Subcutaneous abdominal adipose tissue (tissue), 5 donors: ENCODE data around the gene FBN2.

Experiments used
- H3K27ac ChIP-seq: one replicate; pipeline ENCODE4 v1.7.0; 2013; ENCODE audit warnings: low read depth, mild to moderate bottlenecking, inconsistent platforms, low read length, moderate library complexity
- H3K27me3 ChIP-seq, 5 donors: one replicate each; pipeline ENCODE4 v1.7.0; 2013; ENCODE audit warnings: low read length in 5 of 5, inconsistent platforms in 1 of 5; ENCODE audit not compliant: control insufficient read depth in 5 of 5, insufficient read depth in 4 of 5
- H3K36me3 ChIP-seq, 5 donors: one replicate each; pipeline ENCODE4 v1.7.0; 2013; ENCODE audit warnings: low read length in 5 of 5; ENCODE audit not compliant: control insufficient read depth in 5 of 5, insufficient read depth in 5 of 5
- H3K4me1 ChIP-seq, 5 donors: one replicate each; pipeline ENCODE4 v1.7.0; 2013; ENCODE audit warnings: low read length in 5 of 5, mild to moderate bottlenecking in 3 of 5, moderate library complexity in 1 of 5; ENCODE audit not compliant: control insufficient read depth in 5 of 5, insufficient read depth in 5 of 5
- H3K4me3 ChIP-seq, 5 donors: one replicate each; pipeline ENCODE4 v1.7.0; 2013; ENCODE audit warnings: low read length in 5 of 5, low read depth in 1 of 5
- H3K9ac ChIP-seq, 5 donors: one replicate each; pipeline ENCODE4 v1.7.0; 2013; ENCODE audit warnings: low read length in 5 of 5, mild to moderate bottlenecking in 4 of 5, moderate library complexity in 3 of 5
- H3K9me3 ChIP-seq, 5 donors: one replicate each; pipeline ENCODE4 v1.7.0; 2013; ENCODE audit warnings: low read length in 5 of 5; ENCODE audit not compliant: control insufficient read depth in 5 of 5
- donor health status: healthy.
- donor health status: healthy.
- donor health status: healthy.
- donor health status: healthy.
- donor health status: healthy.

Gene FBN2

DNA sequence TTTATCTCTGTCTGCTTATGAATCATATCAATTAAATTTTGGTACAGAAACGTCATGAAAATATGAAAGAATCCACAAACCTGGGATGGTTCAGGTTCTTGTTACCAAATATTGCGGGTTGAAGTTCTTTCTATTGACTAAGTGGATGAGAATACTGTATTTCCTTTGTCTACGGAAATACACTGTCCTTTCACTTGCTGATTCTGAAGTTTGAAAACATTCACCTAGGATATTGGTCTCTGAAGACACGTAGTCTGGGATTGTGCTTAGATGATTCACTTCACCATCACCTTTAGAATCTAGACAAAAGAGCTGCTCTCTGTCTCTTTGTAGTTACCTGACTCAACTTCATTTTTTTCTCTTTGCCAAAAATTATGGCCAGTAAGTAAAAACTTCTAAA, 222.4 kb downstream of the FBN2 start:
- Histone ChIP-seq H3K9ac (no peak overlapping the region), H3K4me3 (no peak overlapping the region), H3K27me3 (no peaks in the 10 kb centered on the region)

DNA sequence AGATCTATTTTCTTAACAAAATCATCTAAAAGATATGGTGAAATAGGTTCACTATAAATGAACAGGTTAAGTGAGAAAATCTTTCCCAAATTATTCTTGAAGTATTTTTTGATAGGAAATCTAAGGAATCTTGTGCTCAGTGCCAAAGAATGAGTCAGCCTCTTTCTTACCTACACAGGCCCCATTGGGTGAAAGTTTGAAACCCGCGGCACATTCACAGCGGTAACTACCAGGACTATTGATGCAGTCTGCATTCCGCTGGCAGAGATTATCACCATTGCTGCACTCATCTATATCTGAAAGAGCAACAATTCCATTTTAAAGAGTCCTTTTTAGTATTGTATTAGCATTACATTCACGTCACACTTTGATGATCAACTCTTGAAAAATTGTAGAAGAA, 232.7 kb downstream of the FBN2 start:
- H3K36me3 ChIP-seq: no peaks in the 10 kb centered on the region
- no peaks in the 10 kb centered on the region for H3K9me3 ChIP-seq
- H3K4me3 ChIP-seq: no peak overlapping the region
- no peak overlapping the region for H3K9ac ChIP-seq
- H3K27me3 ChIP-seq: no peaks in the 10 kb centered on the region
- no peak overlapping the region for H3K27ac ChIP-seq
- H3K4me1 ChIP-seq: no peaks in the 10 kb centered on the region

More for the DNA sequence above, 222.4 kb downstream of the FBN2 start:
- Histone ChIP-seq H3K4me1 (no peaks in the 10 kb centered on the region), H3K27ac (no peak overlapping the region), H3K36me3 (no peaks in the 10 kb centered on the region), H3K9me3 (no peaks in the 10 kb centered on the region)

DNA sequence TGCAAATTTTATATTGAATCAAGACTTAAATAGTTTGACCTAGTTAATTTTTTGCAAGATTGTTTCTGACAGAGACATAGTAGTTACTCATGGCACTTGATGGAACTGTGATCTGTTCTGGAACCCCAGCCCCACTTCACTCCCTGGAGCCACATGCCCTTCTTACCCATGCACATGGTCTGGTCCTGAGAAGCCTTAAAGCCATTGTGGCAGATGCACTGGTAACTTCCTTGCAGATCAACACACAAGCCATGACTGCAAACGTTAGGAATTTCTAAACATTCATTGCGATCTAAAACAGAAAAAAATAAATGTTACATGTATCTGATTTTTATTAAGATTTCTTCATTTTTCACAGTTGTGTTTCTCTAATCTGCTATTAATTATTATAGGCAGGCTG, 233.3 kb downstream of the FBN2 start:
- Histone ChIP-seq H3K4me1 (no peaks in the 10 kb centered on the region), H3K9ac (no peak overlapping the region), H3K9me3 (no peaks in the 10 kb centered on the region), H3K4me3 (no peak overlapping the region), H3K27me3 (no peaks in the 10 kb centered on the region), H3K36me3 (no peaks in the 10 kb centered on the region), H3K27ac (no peak overlapping the region)

DNA sequence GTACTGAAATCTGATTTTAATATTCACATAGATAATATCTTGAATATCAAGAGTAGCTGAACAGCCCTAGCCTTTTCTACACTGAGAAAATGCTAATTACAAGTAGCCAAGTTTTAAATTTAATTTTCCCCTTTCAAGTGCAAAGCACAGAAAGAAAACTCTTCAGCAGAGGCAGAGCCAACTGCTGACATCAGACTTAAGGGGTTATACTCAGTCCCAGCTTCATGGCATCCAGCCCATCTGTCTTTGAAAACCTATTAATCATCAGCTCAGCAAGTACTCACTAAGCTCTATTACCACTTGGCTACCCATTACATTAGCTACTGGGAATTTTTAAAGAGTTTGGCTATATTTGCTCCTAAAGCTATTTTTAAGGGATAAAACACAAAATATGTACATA, 234.0 kb downstream of the FBN2 start:
- no peaks in the 10 kb centered on the region for H3K9me3 ChIP-seq
- H3K4me3 ChIP-seq: no peak overlapping the region
- no peaks in the 10 kb centered on the region for H3K27me3 ChIP-seq
- no peaks in the 10 kb centered on the region for H3K36me3 ChIP-seq
- H3K27ac ChIP-seq: no peak overlapping the region
- H3K4me1 ChIP-seq: no peaks in the 10 kb centered on the region
- no peak overlapping the region for H3K9ac ChIP-seq

DNA sequence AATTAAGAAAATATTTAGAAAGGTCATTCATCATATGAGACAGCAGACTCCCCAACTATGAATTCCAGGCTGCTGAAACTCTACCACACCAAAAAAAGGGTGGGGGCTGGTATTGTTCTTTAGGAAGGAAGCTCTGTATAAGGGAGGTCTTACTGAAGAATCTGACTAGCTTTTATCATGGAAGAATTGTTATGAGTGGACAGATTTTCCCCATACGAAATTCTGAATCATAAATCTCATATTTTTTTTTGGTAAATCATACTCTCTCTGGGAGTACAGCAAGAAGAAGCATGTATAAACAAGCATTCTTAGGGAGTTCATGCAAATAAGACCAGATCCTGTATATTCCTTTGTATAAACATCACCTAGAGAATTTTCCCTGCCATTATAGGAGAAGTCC, 234.5 kb downstream of the FBN2 start:
- Histone ChIP-seq H3K9me3 (no peaks in the 10 kb centered on the region), H3K4me1 (no peaks in the 10 kb centered on the region), H3K27me3 (no peaks in the 10 kb centered on the region), H3K9ac (no peak overlapping the region), H3K36me3 (no peaks in the 10 kb centered on the region), H3K27ac (no peak overlapping the region), H3K4me3 (no peak overlapping the region)

DNA sequence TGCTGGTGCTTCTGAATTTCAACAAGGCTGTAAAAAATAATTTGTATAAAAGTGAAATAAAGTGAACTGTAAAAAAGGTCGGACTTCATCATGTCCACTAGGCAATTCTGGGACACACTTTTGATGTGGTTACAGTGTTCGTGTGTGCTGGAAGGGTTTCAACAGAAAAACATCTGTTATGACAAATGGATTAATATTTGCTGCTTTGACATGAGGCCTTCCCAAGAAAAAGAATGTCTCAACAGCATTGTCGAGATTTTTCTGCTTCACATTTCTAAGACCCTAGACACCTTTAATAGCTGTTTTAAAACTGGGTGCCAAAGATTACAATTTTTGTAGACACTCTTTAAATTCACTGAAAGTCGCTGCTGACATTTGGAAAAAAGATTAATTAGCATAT, 237.9 kb downstream of the FBN2 start:
- H3K27ac ChIP-seq: no peak overlapping the region
- H3K36me3 ChIP-seq: no peaks in the 10 kb centered on the region
- H3K4me3 ChIP-seq: no peak overlapping the region
- H3K27me3 ChIP-seq: no peaks in the 10 kb centered on the region
- no peaks in the 10 kb centered on the region for H3K4me1 ChIP-seq
- H3K9me3 ChIP-seq: no peaks in the 10 kb centered on the region
- no peak overlapping the region for H3K9ac ChIP-seq

DNA sequence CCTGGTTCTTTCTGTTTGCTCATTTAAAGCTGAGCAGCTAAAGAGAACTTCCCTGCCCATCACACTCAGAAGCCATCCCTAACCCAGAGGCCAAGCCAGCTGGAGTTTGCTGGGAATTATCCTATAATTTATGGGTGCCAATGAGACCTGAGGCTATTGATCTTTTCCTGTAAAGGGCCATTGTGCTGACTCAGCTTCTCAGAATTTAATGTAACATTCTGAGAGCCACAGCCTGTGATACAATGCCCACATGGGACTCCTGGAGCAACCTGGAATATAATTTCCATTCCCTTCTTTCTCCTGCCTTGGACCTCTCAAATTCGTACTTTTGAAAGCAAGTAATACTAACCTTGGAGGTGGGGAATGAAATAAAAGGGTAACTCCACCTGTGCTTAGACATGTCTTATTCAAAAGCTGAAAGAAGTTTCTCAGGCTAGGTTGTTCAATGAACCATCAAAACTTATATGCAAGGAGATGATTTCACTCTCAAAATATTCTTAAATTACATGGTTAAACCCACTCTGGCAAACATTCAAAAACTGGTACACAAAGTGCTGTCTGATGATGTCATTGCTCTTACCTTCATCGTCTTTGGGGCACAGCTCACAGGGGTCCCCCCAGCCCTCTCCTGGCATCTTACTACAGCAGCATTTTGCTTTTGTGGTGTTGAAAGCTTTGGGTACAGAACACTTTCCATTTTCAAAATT, 247.7 kb downstream of the FBN2 start:
- Histone ChIP-seq H3K4me3 (no peak overlapping the region), H3K9me3 (no peaks in the 10 kb centered on the region), H3K36me3 (no peaks in the 10 kb centered on the region), H3K4me1 (no peaks in the 10 kb centered on the region), H3K27ac (no peak overlapping the region), H3K27me3 (no peaks in the 10 kb centered on the region), H3K9ac (no peak overlapping the region)

DNA sequence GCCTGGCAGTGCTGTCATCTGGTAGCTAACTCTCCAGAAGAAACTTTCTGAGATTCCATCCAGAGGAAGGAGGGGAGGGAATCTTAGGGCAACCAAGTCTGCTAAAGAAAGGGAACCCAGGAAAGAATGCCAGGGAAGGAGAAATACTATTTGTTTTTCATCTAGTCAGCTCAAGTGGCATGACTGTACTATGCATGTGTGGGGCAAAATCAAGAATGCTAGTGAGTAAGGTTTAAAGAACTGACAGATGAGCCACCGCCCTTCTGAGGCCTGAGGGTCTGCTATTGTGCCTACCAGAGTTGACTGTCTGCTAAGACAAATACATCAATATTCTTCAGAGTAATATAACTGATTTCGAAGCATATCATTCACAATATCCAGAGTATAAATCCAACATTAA, 250.3 kb downstream of the FBN2 start:
- Histone ChIP-seq H3K4me1 (no peaks in the 10 kb centered on the region), H3K27me3 (no peaks in the 10 kb centered on the region), H3K9me3 (no peaks in the 10 kb centered on the region), H3K4me3 (no peak overlapping the region), H3K27ac (no peak overlapping the region), H3K9ac (no peak overlapping the region), H3K36me3 (no peaks in the 10 kb centered on the region)

DNA sequence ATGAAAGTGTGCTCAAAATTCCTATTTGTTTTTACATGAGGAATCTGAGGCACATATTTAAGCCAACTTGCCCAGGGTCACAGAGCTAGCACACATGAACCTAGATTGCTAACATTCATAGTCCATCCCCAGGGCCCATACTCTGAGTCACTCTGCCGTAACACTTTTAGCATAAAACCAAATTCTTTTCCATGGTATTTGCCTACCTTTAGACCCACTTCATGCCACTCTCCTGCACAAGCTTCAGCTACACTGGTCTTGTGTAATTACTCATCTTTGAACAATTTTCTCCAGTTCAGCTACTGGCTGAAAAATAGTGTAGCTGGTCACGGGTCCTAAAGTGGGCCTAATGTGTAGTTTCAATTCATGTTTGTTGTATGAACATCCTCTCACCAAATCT, 253.8 kb downstream of the FBN2 start:
- Histone ChIP-seq H3K4me1 (no peaks in the 10 kb centered on the region), H3K4me3 (no peak overlapping the region), H3K27me3 (no peaks in the 10 kb centered on the region), H3K9ac (no peak overlapping the region), H3K9me3 (no peaks in the 10 kb centered on the region), H3K36me3 (no peaks in the 10 kb centered on the region), H3K27ac (no peak overlapping the region)

DNA sequence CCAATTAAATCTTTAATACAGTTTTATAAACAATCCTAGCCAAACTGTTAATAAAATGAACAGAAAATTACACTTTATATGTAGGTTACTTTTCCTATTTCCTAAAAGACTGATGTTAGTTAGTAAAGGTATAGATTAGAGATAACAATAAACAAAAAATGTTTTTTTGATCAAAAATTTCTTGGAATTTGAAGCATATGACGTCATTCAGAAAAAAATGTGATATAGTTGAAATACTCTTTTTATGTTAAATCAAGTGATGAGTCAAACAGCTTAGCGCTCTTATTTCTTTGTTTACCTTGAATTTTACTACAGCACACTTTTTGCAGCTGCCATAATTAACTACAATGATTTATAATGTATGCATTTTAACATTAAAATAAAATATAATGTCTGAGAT, 258.7 kb downstream of the FBN2 start:
- Histone ChIP-seq H3K9me3 (no peaks in the 10 kb centered on the region), H3K27ac (no peak overlapping the region), H3K4me3 (no peak overlapping the region), H3K27me3 (no peaks in the 10 kb centered on the region), H3K4me1 (no peaks in the 10 kb centered on the region), H3K36me3 (no peaks in the 10 kb centered on the region), H3K9ac (no peak overlapping the region)
